HG03432 (cell line): Measurements from ENCODE around the gene FAM221A.
A peak's percentile ranks its signal among the peaks of the same experiment; 100 is the strongest.
"Not testable (repeated sequence)": the region's sequence is repeated elsewhere in the genome, so short reads cannot be mapped to it uniquely, and the experiment has no call there.

Experiments used
- ATAC-seq: cut with Tn5 transposase; IDR thresholded peaks from one replicate; pipeline ENCODE4 v1.9.1; 2021; ENCODE audit warnings: mild to moderate bottlenecking, moderate library complexity; ENCODE audit not compliant: unreplicated experiment

The FAM221A gene

GRCh38 chr7:23679898-23680413, at the start of gene FAM221A:
FAM221A (plus strand) TSS chr7:23680199; CDS start chr7:23680219, 20 bp downstream.
- ATAC-seq = peak; percentile 99

- no peak for ATAC-seq
Observed at GRCh38 chr7:23633417-23633816, 46.6 kb upstream of the FAM221A start.

GRCh38 chr7:23645822-23646221, 34.2 kb upstream of the FAM221A start:
- no peak for ATAC-seq

GRCh38 chr7:23653942-23654341, 26.1 kb upstream of the FAM221A start:
- no peak for ATAC-seq

- ATAC-seq = no peak
Observed at GRCh38 chr7:23654508-23654907, 25.5 kb upstream of the FAM221A start.

- no peak for ATAC-seq
Observed at GRCh38 chr7:23655433-23655832, 24.6 kb upstream of the FAM221A start.

- ATAC-seq = no peak
Observed at GRCh38 chr7:23658831-23659427, 21.1 kb upstream of the FAM221A start.

- no peak for ATAC-seq
Observed at GRCh38 chr7:23661385-23661784, 18.6 kb upstream of the FAM221A start.

GRCh38 chr7:23662124-23662983, 17.6 kb upstream of the FAM221A start:
- no peak for ATAC-seq

GRCh38 chr7:23662984-23663313, 17.1 kb upstream of the FAM221A start:
- no peak for ATAC-seq

- ATAC-seq = no peak
Observed at GRCh38 chr7:23664122-23664521, 15.9 kb upstream of the FAM221A start.

- no peak for ATAC-seq
Observed at GRCh38 chr7:23672033-23672432, 8.0 kb upstream of the FAM221A start.

GRCh38 chr7:23680414-23681405, 711 bp downstream of the FAM221A start:
- peak; percentile 46 for ATAC-seq

GRCh38 chr7:23684041-23684440, 4.0 kb downstream of the FAM221A start:
- not testable (repeated sequence) for ATAC-seq

- ATAC-seq = no peak
Observed at GRCh38 chr7:23685731-23686130, 5.7 kb downstream of the FAM221A start.

GRCh38 chr7:23687011-23687410, 7.0 kb downstream of the FAM221A start:
- no peak for ATAC-seq

- ATAC-seq = no peak
Observed at GRCh38 chr7:23689165-23689564, 9.2 kb downstream of the FAM221A start.

GRCh38 chr7:23691320-23691719, 11.3 kb downstream of the FAM221A start:
- no peak for ATAC-seq

- ATAC-seq = no peak
Observed at GRCh38 chr7:23693224-23693623, 13.2 kb downstream of the FAM221A start.

- ATAC-seq = peak; percentile 65
Observed at GRCh38 chr7:23696916-23697441, 17.0 kb downstream of the FAM221A start.

GRCh38 chr7:23698822-23699221, 18.8 kb downstream of the FAM221A start:
- ATAC-seq = no peak
